GM20000 (cell line): ENCODE measurements around the gene CFAP46.

Experiments used
- DNase-seq: peaks from one replicate; pipeline ENCODE4 v3.0.0; 2012; ENCODE audit warnings: low spot score
- TF ChIP-seq, protein P1 (sequence below): IDR thresholded peaks from 2 replicates; pipeline ENCODE4 v1.5.1; 2012; ENCODE audit warnings: mild to moderate bottlenecking, control low read depth; ENCODE audit errors: extremely low read depth, missing control alignments

The CFAP46 gene

GRCh38 chr10:132783165-132783939 lies 159.0 kb downstream of the CFAP46 start:
- TF ChIP-seq, protein P1, sequence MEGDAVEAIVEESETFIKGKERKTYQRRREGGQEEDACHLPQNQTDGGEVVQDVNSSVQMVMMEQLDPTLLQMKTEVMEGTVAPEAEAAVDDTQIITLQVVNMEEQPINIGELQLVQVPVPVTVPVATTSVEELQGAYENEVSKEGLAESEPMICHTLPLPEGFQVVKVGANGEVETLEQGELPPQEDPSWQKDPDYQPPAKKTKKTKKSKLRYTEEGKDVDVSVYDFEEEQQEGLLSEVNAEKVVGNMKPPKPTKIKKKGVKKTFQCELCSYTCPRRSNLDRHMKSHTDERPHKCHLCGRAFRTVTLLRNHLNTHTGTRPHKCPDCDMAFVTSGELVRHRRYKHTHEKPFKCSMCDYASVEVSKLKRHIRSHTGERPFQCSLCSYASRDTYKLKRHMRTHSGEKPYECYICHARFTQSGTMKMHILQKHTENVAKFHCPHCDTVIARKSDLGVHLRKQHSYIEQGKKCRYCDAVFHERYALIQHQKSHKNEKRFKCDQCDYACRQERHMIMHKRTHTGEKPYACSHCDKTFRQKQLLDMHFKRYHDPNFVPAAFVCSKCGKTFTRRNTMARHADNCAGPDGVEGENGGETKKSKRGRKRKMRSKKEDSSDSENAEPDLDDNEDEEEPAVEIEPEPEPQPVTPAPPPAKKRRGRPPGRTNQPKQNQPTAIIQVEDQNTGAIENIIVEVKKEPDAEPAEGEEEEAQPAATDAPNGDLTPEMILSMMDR: no peak
- no peak for DNase-seq

GRCh38 chr10:132781556-132781955 lies 160.8 kb downstream of the CFAP46 start:
- TF ChIP-seq, protein P1: no peak

GRCh38 chr10:132780356-132780755 lies 162.0 kb downstream of the CFAP46 start:
- DNase-seq: no peak
- TF ChIP-seq, protein P1: no peak

More at GRCh38 chr10:132781556-132781955, 160.8 kb downstream of the CFAP46 start:
- no peak for DNase-seq

DNA sequence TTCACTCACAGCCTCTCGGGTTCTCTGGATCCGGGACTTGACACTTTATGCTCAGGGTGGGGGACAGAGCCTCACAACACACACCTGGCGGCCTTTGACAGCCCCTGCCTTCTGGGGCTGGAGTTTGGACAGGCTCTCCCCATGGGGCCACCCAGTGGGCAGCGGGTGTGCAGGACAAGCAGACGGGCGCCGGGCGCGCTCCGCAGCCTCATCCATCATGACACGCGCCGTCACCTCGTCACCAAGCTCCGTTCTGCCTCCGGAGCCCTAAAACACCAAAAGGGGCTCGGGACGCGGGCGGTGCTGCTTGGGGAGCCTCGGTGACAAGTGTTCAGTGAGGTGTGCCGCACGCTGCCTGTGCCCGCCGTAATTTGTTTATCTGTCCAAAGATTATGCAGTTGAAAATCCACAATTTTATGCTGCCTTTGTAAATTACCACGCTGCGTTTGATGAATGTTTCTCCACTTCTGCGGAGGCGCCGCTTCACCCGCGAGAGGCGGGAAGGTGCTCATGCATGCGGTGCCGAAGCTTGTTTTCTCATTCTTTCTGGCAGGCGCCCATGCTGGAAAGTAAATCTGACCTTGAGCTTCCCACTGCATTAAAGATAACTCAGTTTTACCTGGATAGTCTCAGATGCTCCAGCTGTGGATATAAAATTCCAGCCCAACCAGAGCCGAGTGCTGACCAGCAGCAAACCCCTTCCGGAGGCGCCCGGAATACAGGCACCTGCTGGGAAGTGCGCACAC lies 162.6 kb downstream of the CFAP46 start:
- TF ChIP-seq, protein P1: no peak

GRCh38 chr10:132777441-132777840 lies 164.9 kb downstream of the CFAP46 start:
- no peak for DNase-seq
- TF ChIP-seq, protein P1: no peak

More for the DNA sequence above, 162.6 kb downstream of the CFAP46 start:
- no peak for DNase-seq

GRCh38 chr10:132776821-132777220 lies 165.5 kb downstream of the CFAP46 start:
- DNase-seq: no peak
- TF ChIP-seq, protein P1: no peak

- no peak for DNase-seq
- TF ChIP-seq, protein P1: no peak
Measured at GRCh38 chr10:132776186-132776585, 166.2 kb downstream of the CFAP46 start.
